ENCODE measurements around the gene ZNF593OS. TPM values are rescaled to one million over a fixed set of nuclear protein-coding genes. Genes with fewer than 3 reads are reported as not detected.

ZNF593OS gene
- total RNA-seq, 2 donors from 2014 or later: not detected

- no peak for ATAC-seq (replicated peaks)
- Mint-ChIP-seq H3K36me3 (ENCODE audit: low read depth) (no peaks in the 10 kb centered on the region), H3K9me3 (no peaks in the 10 kb centered on the region), H3K4me3 (no peak overlapping the region), H3K27ac (no peak overlapping the region), H3K27me3 (no peaks in the 10 kb centered on the region), H3K4me1 (peaks cover 8% of the 10 kb centered on the region)
These were observed 39.4 kb downstream of the ZNF593OS start for GRCh38 chr1:26132128-26132833.

- Mint-ChIP-seq H3K36me3 (ENCODE audit: low read depth) (no peaks in the 10 kb centered on the region), H3K27ac (no peak overlapping the region), H3K27me3 (no peaks in the 10 kb centered on the region), H3K9me3 (no peaks in the 10 kb centered on the region), H3K4me3 (no peak overlapping the region), H3K4me1 (peaks cover 16% of the 10 kb centered on the region)
- no peak for ATAC-seq (replicated peaks)
These were observed 40.9 kb downstream of the ZNF593OS start for GRCh38 chr1:26130695-26131094.

- no peak overlapping the region for H3K4me3 Mint-ChIP-seq
- no peak for ATAC-seq (replicated peaks)
- H3K27me3 Mint-ChIP-seq: no peaks in the 10 kb centered on the region
- H3K4me1 Mint-ChIP-seq: peaks cover 17% of the 10 kb centered on the region
- no peaks in the 10 kb centered on the region for H3K36me3 Mint-ChIP-seq (ENCODE audit: low read depth)
- no peak overlapping the region for H3K27ac Mint-ChIP-seq
- H3K9me3 Mint-ChIP-seq: no peaks in the 10 kb centered on the region
These were observed 41.9 kb downstream of the ZNF593OS start for GRCh38 chr1:26129778-26130177.

DNA sequence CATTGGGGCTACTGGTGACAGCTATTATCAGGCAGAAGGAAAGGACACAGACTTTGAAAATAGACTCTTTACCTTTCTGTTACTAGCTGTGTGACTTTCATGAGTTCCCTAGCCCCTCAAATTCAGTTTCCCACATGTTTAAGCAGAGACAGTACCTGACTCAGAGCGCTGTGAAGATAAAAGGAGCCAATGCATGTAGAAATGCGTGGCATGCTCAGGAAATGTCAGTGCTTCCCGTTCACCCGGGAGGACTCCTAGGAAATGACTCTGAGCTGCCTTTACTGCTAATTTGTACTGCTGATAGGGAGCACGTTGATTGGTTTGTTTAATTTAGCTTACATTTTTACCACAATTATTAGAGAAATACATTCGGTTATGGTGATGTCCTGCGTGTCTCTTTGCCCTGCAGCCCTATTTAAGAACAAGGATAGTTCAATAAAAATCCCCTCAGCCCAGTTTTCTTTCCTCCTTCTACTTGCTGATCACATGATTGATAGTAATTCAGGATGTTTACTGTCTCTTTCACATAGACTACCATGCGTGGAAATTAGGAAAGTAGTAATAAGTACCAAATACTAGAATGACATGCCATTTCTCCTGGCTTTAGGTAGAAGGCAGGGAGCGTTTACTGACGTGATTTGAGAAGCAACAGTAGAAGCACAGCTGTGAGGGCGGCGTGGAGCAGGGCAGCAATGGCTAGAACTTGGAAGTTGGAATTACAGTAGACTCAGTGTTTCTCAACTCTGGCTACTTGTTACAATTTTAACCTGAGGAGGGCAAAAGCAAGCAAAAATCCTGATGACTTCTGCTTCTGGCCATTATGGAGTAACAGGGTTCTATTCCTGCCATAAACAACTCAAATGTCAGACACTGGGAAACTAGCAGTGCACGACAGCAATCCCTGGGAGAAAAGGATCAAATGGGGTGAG is 44.1 kb downstream of the ZNF593OS start:
- no peaks in the 10 kb centered on the region for H3K27me3 Mint-ChIP-seq
- peaks cover 2% of the 10 kb centered on the region for H3K36me3 Mint-ChIP-seq (ENCODE audit: low read depth)
- no peaks in the 10 kb centered on the region for H3K9me3 Mint-ChIP-seq
- ATAC-seq (replicated peaks): peak; percentile 13
- H3K27ac Mint-ChIP-seq: peak overlapping the region; percentile 93
- peaks cover 21% of the 10 kb centered on the region for H3K4me1 Mint-ChIP-seq
- H3K4me3 Mint-ChIP-seq: peak overlapping the region; percentile 77

DNA sequence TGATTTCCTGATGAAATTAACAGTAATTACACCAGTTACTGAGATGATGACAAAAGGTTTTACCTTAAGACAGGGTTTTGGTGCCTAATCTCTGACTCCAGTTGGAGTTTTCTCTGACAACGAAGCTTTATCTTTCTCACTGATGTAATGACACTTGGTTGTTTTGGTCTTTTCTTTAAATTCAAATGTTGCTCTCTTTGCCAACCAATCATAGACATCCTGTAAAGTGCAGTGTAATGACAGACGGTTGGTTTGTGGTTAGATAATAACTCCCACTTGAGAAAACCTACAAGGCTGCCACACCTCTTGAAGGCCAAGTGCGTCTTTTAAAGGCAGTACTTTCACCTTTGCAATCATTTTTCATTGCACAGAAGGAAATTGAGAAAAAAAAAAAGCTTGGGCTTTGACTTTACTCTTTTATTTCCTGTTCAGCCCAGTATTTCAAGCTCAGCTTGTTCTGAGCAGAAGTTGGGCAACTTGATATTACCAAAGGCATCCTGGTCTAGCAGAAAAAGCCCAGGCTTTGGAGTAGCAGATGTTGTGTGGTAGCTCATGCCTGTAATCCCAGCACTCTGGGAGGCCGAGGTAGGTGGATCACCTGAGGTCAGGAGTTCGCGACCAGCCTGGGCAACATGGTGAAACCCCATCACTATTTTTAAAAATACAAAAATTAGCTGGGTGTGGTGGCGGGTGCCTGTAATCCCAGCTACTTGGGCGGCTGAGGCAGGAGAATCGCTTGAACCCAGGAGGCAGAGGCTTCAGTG is 45.1 kb downstream of the ZNF593OS start:
- no peaks in the 10 kb centered on the region for H3K9me3 Mint-ChIP-seq
- peak; percentile 84 for ATAC-seq (replicated peaks)
- H3K27me3 Mint-ChIP-seq: no peaks in the 10 kb centered on the region
- H3K27ac Mint-ChIP-seq: peak overlapping the region; percentile 93
- peak overlapping the region; percentile 77 for H3K4me3 Mint-ChIP-seq
- peaks cover 21% of the 10 kb centered on the region for H3K4me1 Mint-ChIP-seq
- H3K36me3 Mint-ChIP-seq (ENCODE audit: low read depth): peaks cover 12% of the 10 kb centered on the region

- Mint-ChIP-seq H3K4me3 (peak overlapping the region; percentile 77), H3K36me3 (ENCODE audit: low read depth) (peaks cover 13% of the 10 kb centered on the region), H3K27ac (peak overlapping the region; percentile 93), H3K27me3 (no peaks in the 10 kb centered on the region), H3K9me3 (no peaks in the 10 kb centered on the region), H3K4me1 (peaks cover 21% of the 10 kb centered on the region)
- ATAC-seq (replicated peaks): no peak
These were observed 45.7 kb downstream of the ZNF593OS start for GRCh38 chr1:26125946-26126320.

DNA sequence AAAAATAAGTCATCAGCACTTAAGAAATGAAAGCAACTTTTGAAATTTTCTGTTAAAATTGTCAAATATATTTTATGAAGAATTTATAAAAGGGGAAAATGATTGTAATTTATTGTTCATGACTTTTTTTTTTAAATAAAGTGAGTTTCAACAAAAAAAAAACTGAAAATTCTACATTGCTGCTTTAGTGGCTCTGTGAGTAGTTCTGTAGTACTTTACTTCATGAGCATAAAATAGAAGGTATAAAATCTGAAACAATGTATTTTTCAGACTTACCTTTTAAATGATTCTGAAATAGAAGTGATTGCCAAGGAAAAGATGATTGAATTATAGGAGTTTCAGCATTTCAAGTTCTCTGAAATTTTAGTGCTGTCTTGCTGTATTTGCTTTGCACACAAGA is 46.2 kb downstream of the ZNF593OS start:
- Mint-ChIP-seq H3K9me3 (no peaks in the 10 kb centered on the region), H3K36me3 (ENCODE audit: low read depth) (peaks cover 14% of the 10 kb centered on the region), H3K27ac (peak overlapping the region; percentile 93), H3K4me1 (peaks cover 21% of the 10 kb centered on the region), H3K27me3 (no peaks in the 10 kb centered on the region), H3K4me3 (peak overlapping the region; percentile 77)
- no peak for ATAC-seq (replicated peaks)

DNA sequence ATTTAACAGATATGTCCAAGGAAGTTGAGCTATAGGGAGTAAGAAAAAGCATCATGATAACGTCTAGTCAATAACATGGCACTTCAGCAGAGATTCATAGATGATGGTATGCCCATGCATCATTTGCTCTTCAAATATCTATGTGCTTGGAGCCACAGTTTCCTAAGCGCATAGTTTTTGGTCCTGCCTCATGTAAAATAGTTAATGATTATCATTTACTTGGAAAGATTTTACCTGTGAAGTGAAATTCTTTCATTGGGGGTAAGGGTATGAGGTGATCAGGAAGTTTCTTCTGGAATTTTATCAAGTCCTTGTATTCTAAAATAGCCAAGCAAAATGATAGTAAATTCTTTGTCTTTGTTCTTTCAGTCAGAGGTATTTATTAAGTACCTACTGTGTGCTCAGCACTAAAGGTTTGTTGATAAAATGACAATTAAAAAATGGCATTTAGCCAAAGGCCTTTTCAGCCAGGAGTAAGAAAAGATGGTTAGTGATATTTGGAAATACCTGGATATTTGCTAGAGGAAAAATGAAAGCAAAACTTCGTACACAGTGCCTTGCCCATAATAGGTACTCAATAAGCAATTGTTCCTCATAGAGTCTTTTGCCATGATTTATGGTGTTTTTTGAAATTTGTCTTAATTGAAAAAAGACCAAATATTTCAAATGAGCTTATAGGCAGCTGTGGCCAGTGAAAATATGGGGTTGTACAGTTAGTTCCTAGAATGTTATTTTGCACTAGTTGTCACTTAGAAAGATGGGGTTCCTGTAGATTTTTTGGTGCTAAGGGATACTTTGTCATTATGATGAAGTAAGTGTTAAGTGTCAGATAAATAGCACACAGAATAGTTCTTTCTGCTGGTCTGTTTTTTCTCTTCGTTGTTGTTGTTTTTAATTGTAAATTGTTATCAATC is 47.0 kb downstream of the ZNF593OS start:
- H3K27ac Mint-ChIP-seq: peak overlapping the region; percentile 19
- peaks cover 22% of the 10 kb centered on the region for H3K4me1 Mint-ChIP-seq
- ATAC-seq (replicated peaks): no peak
- peaks cover 21% of the 10 kb centered on the region for H3K36me3 Mint-ChIP-seq (ENCODE audit: low read depth)
- no peaks in the 10 kb centered on the region for H3K27me3 Mint-ChIP-seq
- peak overlapping the region; percentile 60 for H3K4me3 Mint-ChIP-seq
- H3K9me3 Mint-ChIP-seq: no peaks in the 10 kb centered on the region

GRCh38 chr1:26122988-26123973 is 48.4 kb downstream of the ZNF593OS start:
- no peaks in the 10 kb centered on the region for H3K27me3 Mint-ChIP-seq
- ATAC-seq (replicated peaks): peak; percentile 82
- H3K4me1 Mint-ChIP-seq: peaks cover 26% of the 10 kb centered on the region
- H3K9me3 Mint-ChIP-seq: no peaks in the 10 kb centered on the region
- peak overlapping the region; percentile 39 for H3K27ac Mint-ChIP-seq
- peak overlapping the region; percentile 54 for H3K4me3 Mint-ChIP-seq
- peaks cover 35% of the 10 kb centered on the region for H3K36me3 Mint-ChIP-seq (ENCODE audit: low read depth)

DNA sequence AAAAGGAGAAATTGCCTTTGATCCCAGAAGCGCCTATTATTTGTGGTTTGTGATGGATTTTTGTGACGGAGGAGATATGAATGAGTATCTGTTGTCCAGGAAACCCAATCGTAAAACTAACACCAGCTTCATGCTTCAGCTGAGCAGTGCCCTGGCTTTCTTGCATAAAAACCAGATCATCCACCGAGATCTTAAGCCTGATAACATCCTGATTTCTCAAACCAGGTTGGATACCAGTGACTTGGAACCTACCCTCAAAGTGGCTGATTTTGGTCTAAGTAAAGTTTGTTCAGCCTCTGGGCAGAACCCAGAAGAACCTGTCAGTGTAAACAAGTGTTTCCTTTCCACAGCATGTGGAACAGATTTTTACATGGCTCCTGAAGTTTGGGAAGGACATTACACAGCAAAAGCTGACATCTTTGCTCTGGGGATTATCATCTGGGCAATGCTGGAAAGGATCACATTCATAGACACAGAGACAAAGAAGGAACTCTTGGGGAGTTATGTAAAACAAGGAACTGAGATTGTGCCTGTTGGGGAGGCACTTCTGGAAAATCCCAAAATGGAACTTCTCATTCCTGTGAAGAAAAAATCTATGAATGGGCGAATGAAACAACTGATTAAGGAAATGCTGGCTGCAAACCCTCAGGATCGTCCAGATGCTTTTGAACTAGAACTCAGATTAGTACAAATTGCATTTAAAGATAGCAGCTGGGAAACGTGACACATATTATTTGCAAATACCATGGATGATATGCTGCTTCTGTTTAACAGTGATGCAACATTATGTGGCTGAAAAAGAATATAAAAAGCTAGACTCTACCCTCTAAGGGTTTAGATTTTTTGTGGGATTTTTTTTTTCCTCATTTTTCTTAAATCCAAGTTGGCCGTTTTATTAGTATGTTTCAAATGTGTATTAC is 49.5 kb downstream of the ZNF593OS start:
- no peak overlapping the region for H3K27ac Mint-ChIP-seq
- ATAC-seq (replicated peaks): no peak
- H3K9me3 Mint-ChIP-seq: no peaks in the 10 kb centered on the region
- no peak overlapping the region for H3K4me3 Mint-ChIP-seq
- H3K36me3 Mint-ChIP-seq (ENCODE audit: low read depth): peaks cover 47% of the 10 kb centered on the region
- H3K4me1 Mint-ChIP-seq: peaks cover 16% of the 10 kb centered on the region
- H3K27me3 Mint-ChIP-seq: no peaks in the 10 kb centered on the region

- H3K36me3 Mint-ChIP-seq (ENCODE audit: low read depth): peaks cover 62% of the 10 kb centered on the region
These were observed 51.6 kb downstream of the ZNF593OS start for GRCh38 chr1:26119892-26120608.

More at GRCh38 chr1:26119892-26120608, 51.6 kb downstream of the ZNF593OS start:
- Mint-ChIP-seq H3K9me3 (no peaks in the 10 kb centered on the region), H3K4me1 (peaks cover 10% of the 10 kb centered on the region), H3K4me3 (peak overlapping the region; percentile 9), H3K27ac (peak overlapping the region; percentile 78), H3K27me3 (no peaks in the 10 kb centered on the region)
- ATAC-seq (replicated peaks): no peak
